ENCODE data around the gene CCDC3. TPM values are rescaled to one million over a fixed set of nuclear protein-coding genes. Genes with fewer than 3 reads are reported as not detected.
"Not testable (repeated sequence)": the region's sequence is repeated elsewhere in the genome, so short reads cannot be mapped to it uniquely, and the experiment has no call there.

Gene CCDC3
- total and polyA plus RNA-seq, 9 donors: 10.5 to 34.7 (median 22.3) TPM

DNA sequence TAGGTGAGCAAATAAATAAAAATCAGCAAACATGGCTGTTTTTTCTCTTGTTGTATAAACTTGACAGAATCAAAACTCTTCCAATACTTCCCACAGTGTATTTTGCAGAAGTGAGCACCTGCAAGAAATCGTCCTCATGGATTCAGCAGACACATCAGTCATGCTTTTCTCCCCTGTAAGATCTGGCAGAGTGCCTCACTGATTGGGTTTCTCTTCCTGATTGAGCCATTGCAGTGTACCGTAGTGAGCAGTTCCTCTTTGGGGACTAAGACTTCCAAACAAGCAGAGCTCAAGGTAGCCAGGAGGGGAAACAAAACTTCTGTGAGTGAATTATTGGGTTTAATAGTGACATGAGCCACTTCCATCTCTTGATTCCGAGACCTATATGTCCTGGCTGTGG, 2.2 kb upstream of the CCDC3 start:
- H3K4me1 ChIP-seq (ENCODE audit: control insufficient read depth, insufficient read depth, low read length): peaks cover 10% of the 10 kb centered on the region
- H3K9me3 ChIP-seq (replicated peaks; ENCODE audit: control insufficient read depth, low read depth, low read length): no peaks in the 10 kb centered on the region
- H3K36me3 ChIP-seq (ENCODE audit: control insufficient read depth, insufficient read depth, low read length): no peaks in the 10 kb centered on the region
- peak; percentile 25 for DNase-seq
- H3K27ac ChIP-seq (ENCODE audit: low read length): no peak overlapping the region
- peaks cover 9% of the 10 kb centered on the region for H3K27me3 ChIP-seq (ENCODE audit: control insufficient read depth, insufficient read depth, low read length)
- H3K4me3 ChIP-seq (ENCODE audit: low read length): no peak overlapping the region
- 67% methylated on average over 1 of the region's 3 CpGs for WGBS (ENCODE audit: insufficient coverage)

- H3K9me3 ChIP-seq (replicated peaks; ENCODE audit: control insufficient read depth, low read depth, low read length): no peaks in the 10 kb centered on the region
- H3K27me3 ChIP-seq (ENCODE audit: control insufficient read depth, insufficient read depth, low read length): peaks cover 9% of the 10 kb centered on the region
- DNase-seq: peak; percentile 82
These were observed 1.5 kb upstream of the CCDC3 start for GRCh38 chr10:13003004-13003403.

GRCh38 chr10:13001887-13002212, 337 bp upstream of the CCDC3 start:
- Histone ChIP-seq H3K27ac (ENCODE audit: low read length) (no peak overlapping the region), H3K27me3 (ENCODE audit: control insufficient read depth, insufficient read depth, low read length) (peaks cover 9% of the 10 kb centered on the region), H3K4me3 (ENCODE audit: low read length) (peak overlapping the region; percentile 9), H3K9me3 (replicated peaks; ENCODE audit: control insufficient read depth, low read depth, low read length) (no peaks in the 10 kb centered on the region), H3K36me3 (ENCODE audit: control insufficient read depth, insufficient read depth, low read length) (no peaks in the 10 kb centered on the region), H3K4me1 (ENCODE audit: control insufficient read depth, insufficient read depth, low read length) (peaks cover 10% of the 10 kb centered on the region)
- no peak for DNase-seq
- WGBS (ENCODE audit: insufficient coverage): 0% methylated on average over 6 of the region's 9 CpGs

More at GRCh38 chr10:13003004-13003403, 1.5 kb upstream of the CCDC3 start:
- Histone ChIP-seq H3K4me1 (ENCODE audit: control insufficient read depth, insufficient read depth, low read length) (peaks cover 10% of the 10 kb centered on the region), H3K27ac (ENCODE audit: low read length) (no peak overlapping the region), H3K36me3 (ENCODE audit: control insufficient read depth, insufficient read depth, low read length) (no peaks in the 10 kb centered on the region), H3K4me3 (ENCODE audit: low read length) (no peak overlapping the region)

GRCh38 chr10:13000431-13000830, 1.1 kb downstream of the CCDC3 start:
- no peak overlapping the region for H3K27ac ChIP-seq (ENCODE audit: low read length)
- H3K27me3 ChIP-seq (ENCODE audit: control insufficient read depth, insufficient read depth, low read length): peaks cover 9% of the 10 kb centered on the region

GRCh38 chr10:12999849-13000248, 1.7 kb downstream of the CCDC3 start:
- H3K36me3 ChIP-seq (ENCODE audit: control insufficient read depth, insufficient read depth, low read length): no peaks in the 10 kb centered on the region
- 60% methylated on average over 3 of the region's 6 CpGs for WGBS (ENCODE audit: insufficient coverage)
- peak; percentile 53 for DNase-seq
- no peak overlapping the region for H3K4me3 ChIP-seq (ENCODE audit: low read length)
- peaks cover 10% of the 10 kb centered on the region for H3K4me1 ChIP-seq (ENCODE audit: control insufficient read depth, insufficient read depth, low read length)
- H3K27me3 ChIP-seq (ENCODE audit: control insufficient read depth, insufficient read depth, low read length): peaks cover 9% of the 10 kb centered on the region
- H3K9me3 ChIP-seq (replicated peaks; ENCODE audit: control insufficient read depth, low read depth, low read length): no peaks in the 10 kb centered on the region
- H3K27ac ChIP-seq (ENCODE audit: low read length): no peak overlapping the region

More at GRCh38 chr10:13000431-13000830, 1.1 kb downstream of the CCDC3 start:
- DNase-seq: no peak
- Histone ChIP-seq H3K4me1 (ENCODE audit: control insufficient read depth, insufficient read depth, low read length) (peaks cover 10% of the 10 kb centered on the region), H3K9me3 (replicated peaks; ENCODE audit: control insufficient read depth, low read depth, low read length) (no peaks in the 10 kb centered on the region), H3K36me3 (ENCODE audit: control insufficient read depth, insufficient read depth, low read length) (no peaks in the 10 kb centered on the region), H3K4me3 (ENCODE audit: low read length) (peak overlapping the region; percentile 47)
- WGBS (ENCODE audit: insufficient coverage): no CpG with 5 or more reads among the region's 4 CpGs

GRCh38 chr10:12995425-12995861, 6.1 kb downstream of the CCDC3 start:
- Histone ChIP-seq H3K27me3 (ENCODE audit: control insufficient read depth, insufficient read depth, low read length) (peaks cover 2% of the 10 kb centered on the region), H3K4me3 (ENCODE audit: low read length) (no peak overlapping the region), H3K36me3 (ENCODE audit: control insufficient read depth, insufficient read depth, low read length) (no peaks in the 10 kb centered on the region), H3K9me3 (replicated peaks; ENCODE audit: control insufficient read depth, low read depth, low read length) (no peaks in the 10 kb centered on the region), H3K27ac (ENCODE audit: low read length) (no peak overlapping the region), H3K4me1 (ENCODE audit: control insufficient read depth, insufficient read depth, low read length) (peaks cover 2% of the 10 kb centered on the region)
- WGBS (ENCODE audit: insufficient coverage): 57% methylated on average over 4 of the region's 8 CpGs
- no peak for DNase-seq

- peak; percentile 78 for DNase-seq
- Histone ChIP-seq H3K4me3 (ENCODE audit: low read length) (no peak overlapping the region), H3K27me3 (ENCODE audit: control insufficient read depth, insufficient read depth, low read length) (no peaks in the 10 kb centered on the region), H3K36me3 (ENCODE audit: control insufficient read depth, insufficient read depth, low read length) (no peaks in the 10 kb centered on the region), H3K9me3 (replicated peaks; ENCODE audit: control insufficient read depth, low read depth, low read length) (no peaks in the 10 kb centered on the region), H3K4me1 (ENCODE audit: control insufficient read depth, insufficient read depth, low read length) (no peaks in the 10 kb centered on the region), H3K27ac (ENCODE audit: low read length) (no peak overlapping the region)
- WGBS (ENCODE audit: insufficient coverage): no CpG with 5 or more reads among the region's 8 CpGs
These were observed 7.9 kb downstream of the CCDC3 start for GRCh38 chr10:12993595-12993994.

DNA sequence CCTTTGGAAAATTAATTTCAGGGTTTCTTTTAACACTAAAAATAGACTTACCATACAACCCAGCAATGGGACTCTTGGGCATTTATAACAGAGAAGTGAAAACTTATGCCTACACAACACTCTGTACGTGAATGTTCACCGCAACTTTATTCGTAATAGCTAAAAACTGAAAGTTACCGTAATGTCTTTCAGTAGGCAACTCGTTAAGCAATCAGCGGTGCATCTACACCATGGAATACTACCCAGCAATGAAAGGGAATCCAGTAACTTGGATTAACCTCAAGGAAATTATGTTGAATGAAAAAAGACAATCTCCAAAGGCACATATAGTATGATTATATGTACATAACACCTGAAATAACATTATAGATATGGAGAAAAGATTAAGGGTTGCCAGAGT, 16.2 kb downstream of the CCDC3 start:
- H3K27ac ChIP-seq (ENCODE audit: low read length): no peak overlapping the region
- no peaks in the 10 kb centered on the region for H3K36me3 ChIP-seq (ENCODE audit: control insufficient read depth, insufficient read depth, low read length)
- WGBS (ENCODE audit: insufficient coverage): 88% methylated on average over 4 of the region's 6 CpGs
- DNase-seq: no peak
- H3K4me3 ChIP-seq (ENCODE audit: low read length): no peak overlapping the region
- H3K9me3 ChIP-seq (replicated peaks; ENCODE audit: control insufficient read depth, low read depth, low read length): peaks cover 8% of the 10 kb centered on the region
- no peaks in the 10 kb centered on the region for H3K27me3 ChIP-seq (ENCODE audit: control insufficient read depth, insufficient read depth, low read length)
- H3K4me1 ChIP-seq (ENCODE audit: control insufficient read depth, insufficient read depth, low read length): peaks cover 4% of the 10 kb centered on the region

DNA sequence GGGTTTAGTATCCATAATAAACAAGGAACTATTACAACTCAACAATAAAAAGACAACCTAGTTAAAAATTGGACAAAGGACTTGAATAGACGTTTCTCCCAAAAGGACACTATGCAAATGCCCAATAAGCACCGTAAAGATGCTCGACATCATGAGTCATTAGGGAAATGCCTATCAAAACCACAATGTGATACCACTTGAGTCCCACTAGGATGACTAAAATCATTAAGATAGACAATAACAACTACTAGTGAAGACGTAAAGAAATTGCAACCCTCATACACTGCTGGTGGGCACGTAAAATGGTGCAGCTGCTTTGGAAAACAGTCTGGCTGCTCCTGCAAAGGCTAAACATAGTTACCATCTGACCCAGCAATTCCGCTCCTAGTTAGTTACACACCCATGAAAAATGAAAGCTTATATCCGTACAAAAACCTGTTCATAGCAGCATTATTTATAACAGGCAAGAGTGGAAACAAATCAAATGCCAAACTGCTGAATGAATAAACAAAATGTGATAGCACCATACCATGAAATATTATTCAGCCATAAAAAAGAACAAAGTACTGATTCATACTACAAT, 17.3 kb downstream of the CCDC3 start:
- H3K4me3 ChIP-seq (ENCODE audit: low read length): no peak overlapping the region
- no peak for DNase-seq
- peaks cover 9% of the 10 kb centered on the region for H3K4me1 ChIP-seq (ENCODE audit: control insufficient read depth, insufficient read depth, low read length)
- WGBS (ENCODE audit: insufficient coverage): 95% methylated on average over 5 of the region's 7 CpGs
- no peak overlapping the region for H3K27ac ChIP-seq (ENCODE audit: low read length)
- peaks cover 8% of the 10 kb centered on the region for H3K9me3 ChIP-seq (replicated peaks; ENCODE audit: control insufficient read depth, low read depth, low read length)
- H3K36me3 ChIP-seq (ENCODE audit: control insufficient read depth, insufficient read depth, low read length): no peaks in the 10 kb centered on the region
- H3K27me3 ChIP-seq (ENCODE audit: control insufficient read depth, insufficient read depth, low read length): no peaks in the 10 kb centered on the region

DNA sequence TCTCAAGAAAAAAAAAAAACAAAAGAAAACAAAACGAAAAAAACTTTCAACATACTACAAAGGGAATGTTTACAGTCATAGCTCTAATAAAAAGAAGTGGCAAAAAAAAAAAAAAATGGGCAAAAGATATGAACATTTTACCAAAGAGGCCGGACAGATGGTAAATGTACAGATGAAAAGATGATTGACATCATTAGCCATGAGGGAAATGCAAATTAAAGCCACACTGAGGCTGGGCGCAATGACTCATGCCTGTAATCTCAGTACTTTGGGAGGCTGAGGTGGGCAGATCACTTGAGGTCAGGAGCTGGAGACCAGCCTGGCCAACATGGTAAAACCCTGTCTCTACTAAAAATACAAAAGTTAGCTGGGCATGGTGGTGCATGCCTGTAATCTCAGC, 17.9 kb downstream of the CCDC3 start:
- not testable (repeated sequence) for H3K4me1 ChIP-seq (ENCODE audit: control insufficient read depth, insufficient read depth, low read length); H3K4me3 ChIP-seq (ENCODE audit: low read length); DNase-seq; H3K27me3 ChIP-seq (ENCODE audit: control insufficient read depth, insufficient read depth, low read length); H3K27ac ChIP-seq (ENCODE audit: low read length); H3K9me3 ChIP-seq (replicated peaks; ENCODE audit: control insufficient read depth, low read depth, low read length); H3K36me3 ChIP-seq (ENCODE audit: control insufficient read depth, insufficient read depth, low read length)
- 92% methylated on average over 2 of the region's 3 CpGs for WGBS (ENCODE audit: insufficient coverage)

DNA sequence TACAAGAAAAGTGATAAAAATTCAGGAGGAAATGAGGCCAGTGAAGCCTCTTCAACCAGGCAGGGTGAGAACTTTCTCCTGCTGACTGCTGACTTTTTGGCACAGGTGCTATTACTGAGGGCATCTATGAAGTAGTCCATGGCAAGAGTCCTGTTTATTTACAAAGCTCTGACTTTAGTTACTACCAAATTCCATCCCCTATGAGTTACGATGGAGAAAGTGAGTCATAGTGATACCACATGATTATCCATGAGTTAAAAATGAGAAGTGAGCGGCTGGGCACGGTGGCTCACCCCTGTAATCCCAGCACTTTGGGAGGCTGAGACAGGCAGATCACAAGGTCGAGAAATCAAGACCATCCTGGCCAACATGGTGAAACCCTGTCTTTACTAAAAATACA, 19.9 kb downstream of the CCDC3 start:
- H3K36me3 ChIP-seq (ENCODE audit: control insufficient read depth, insufficient read depth, low read length): no peaks in the 10 kb centered on the region
- peaks cover 9% of the 10 kb centered on the region for H3K4me1 ChIP-seq (ENCODE audit: control insufficient read depth, insufficient read depth, low read length)
- no peaks in the 10 kb centered on the region for H3K27me3 ChIP-seq (ENCODE audit: control insufficient read depth, insufficient read depth, low read length)
- peak; percentile 69 for DNase-seq
- H3K9me3 ChIP-seq (replicated peaks; ENCODE audit: control insufficient read depth, low read depth, low read length): peaks cover 8% of the 10 kb centered on the region
- H3K4me3 ChIP-seq (ENCODE audit: low read length): no peak overlapping the region
- WGBS (ENCODE audit: insufficient coverage): 80% methylated on average over 2 of the region's 4 CpGs
- H3K27ac ChIP-seq (ENCODE audit: low read length): no peak overlapping the region

Measured in muscle of leg (tissue), 11 donors.